ENCODE results near the gene NCKIPSD.

NCKIPSD gene

GRCh38 chr3:48631516-48632448, 53.9 kb downstream of the NCKIPSD start:
- ATAC-seq = no peak
- no peak for TF ChIP-seq ZC3H10 (CRISPR knock-in tag; IDR thresholded peaks at IDR 0.05)
- TF ChIP-seq ZFP30 (CRISPR knock-in tag; IDR thresholded peaks at IDR 0.05) = no peak
- TF ChIP-seq OSR1 (CRISPR knock-in tag; IDR thresholded peaks at IDR 0.05) = no peak
- TF ChIP-seq ZNF70 (CRISPR knock-in tag; IDR thresholded peaks at IDR 0.05) = no peak
- TF ChIP-seq POU6F1 (CRISPR knock-in tag; IDR thresholded peaks at IDR 0.05; ENCODE audit: borderline replicate concordance, low read depth) = no peak
- no peak for TF ChIP-seq PPARA (CRISPR knock-in tag; IDR thresholded peaks at IDR 0.05; ENCODE audit: borderline replicate concordance)
- TF ChIP-seq RARB (CRISPR knock-in tag; IDR thresholded peaks at IDR 0.05) = no peak
- TF ChIP-seq PATZ1 (CRISPR knock-in tag; IDR thresholded peaks at IDR 0.05; ENCODE audit: borderline replicate concordance) = no peak
- no peak for TF ChIP-seq ARNTL (CRISPR knock-in tag; IDR thresholded peaks at IDR 0.05; ENCODE audit: borderline replicate concordance, low read depth)
- no peak for TF ChIP-seq ISL1 (CRISPR knock-in tag; IDR thresholded peaks at IDR 0.05)
- TF ChIP-seq TOX (CRISPR knock-in tag; IDR thresholded peaks at IDR 0.05; ENCODE audit: borderline replicate concordance) = no peak
- TF ChIP-seq TSHZ2 (CRISPR knock-in tag; IDR thresholded peaks at IDR 0.05) = no peak
- TF ChIP-seq, protein P1, sequence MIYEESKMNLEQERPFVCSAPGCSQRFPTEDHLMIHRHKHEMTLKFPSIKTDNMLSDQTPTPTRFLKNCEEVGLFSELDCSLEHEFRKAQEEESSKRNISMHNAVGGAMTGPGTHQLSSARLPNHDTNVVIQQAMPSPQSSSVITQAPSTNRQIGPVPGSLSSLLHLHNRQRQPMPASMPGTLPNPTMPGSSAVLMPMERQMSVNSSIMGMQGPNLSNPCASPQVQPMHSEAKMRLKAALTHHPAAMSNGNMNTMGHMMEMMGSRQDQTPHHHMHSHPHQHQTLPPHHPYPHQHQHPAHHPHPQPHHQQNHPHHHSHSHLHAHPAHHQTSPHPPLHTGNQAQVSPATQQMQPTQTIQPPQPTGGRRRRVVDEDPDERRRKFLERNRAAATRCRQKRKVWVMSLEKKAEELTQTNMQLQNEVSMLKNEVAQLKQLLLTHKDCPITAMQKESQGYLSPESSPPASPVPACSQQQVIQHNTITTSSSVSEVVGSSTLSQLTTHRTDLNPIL (CRISPR knock-in tag; IDR thresholded peaks at IDR 0.05; ENCODE audit: low read depth) = no peak
- TF ChIP-seq CSRNP3 (CRISPR knock-in tag; IDR thresholded peaks at IDR 0.05) = no peak
- TF ChIP-seq ZNF8 (CRISPR knock-in tag; IDR thresholded peaks at IDR 0.05) = no peak
- no peak for TF ChIP-seq GLIS3 (CRISPR knock-in tag; IDR thresholded peaks at IDR 0.05)
- no peak for TF ChIP-seq ZFP3 (CRISPR knock-in tag; IDR thresholded peaks at IDR 0.05)
- TF ChIP-seq BACH2 (CRISPR knock-in tag; IDR thresholded peaks at IDR 0.05; ENCODE audit: borderline replicate concordance) = no peak

DNA sequence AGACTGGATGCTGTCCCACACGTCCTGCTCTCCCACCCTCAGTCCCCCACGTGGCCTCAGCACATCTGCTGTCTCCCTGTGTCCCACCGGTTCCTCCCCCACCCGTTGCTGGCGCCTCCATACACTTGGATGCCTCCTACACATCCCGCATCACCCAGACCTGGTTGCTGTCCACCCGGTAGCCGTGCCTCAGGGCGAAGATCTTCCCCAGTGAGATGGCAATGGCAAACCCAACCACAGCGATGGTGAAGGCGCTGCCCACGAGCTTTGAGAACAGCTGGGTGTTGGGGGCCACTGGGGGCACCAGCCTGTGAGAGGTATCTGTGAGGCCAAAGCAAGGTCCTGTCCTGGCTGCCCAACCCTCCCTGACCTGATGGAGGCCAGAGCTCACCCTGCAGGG, 54.9 kb downstream of the NCKIPSD start:
- no peak for ATAC-seq
- TF ChIP-seq ZFP30 (CRISPR knock-in tag; IDR thresholded peaks at IDR 0.05) = no peak
- no peak for TF ChIP-seq OSR1 (CRISPR knock-in tag; IDR thresholded peaks at IDR 0.05)
- TF ChIP-seq PPARA (CRISPR knock-in tag; IDR thresholded peaks at IDR 0.05; ENCODE audit: borderline replicate concordance) = no peak
- TF ChIP-seq GLIS3 (CRISPR knock-in tag; IDR thresholded peaks at IDR 0.05) = no peak

DNA sequence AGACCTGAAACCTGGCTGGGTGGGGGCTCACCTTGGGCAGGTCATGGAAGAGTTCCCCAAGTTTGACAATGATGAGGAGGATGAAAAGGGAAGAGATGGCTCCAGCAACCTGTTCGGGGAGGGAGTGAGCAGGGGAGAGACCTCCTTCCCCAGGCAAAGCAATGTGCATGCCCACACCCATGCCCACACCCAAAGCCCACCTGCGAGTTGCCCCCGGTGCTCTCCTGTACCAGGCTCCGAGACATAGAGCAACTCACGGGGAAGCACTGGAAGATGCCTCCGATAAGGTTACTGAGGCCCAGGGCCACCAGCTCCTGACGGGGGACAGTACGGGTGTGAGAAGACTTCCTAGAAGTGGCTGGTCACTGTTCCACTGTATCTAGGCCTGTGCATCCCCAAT, 55.3 kb downstream of the NCKIPSD start:
- ATAC-seq = no peak
- no peak for TF ChIP-seq TSHZ2 (CRISPR knock-in tag; IDR thresholded peaks at IDR 0.05)

Measured in SK-N-SH treated with all-trans-retinoic acid at 6 μM for 48 hours (cell line).